Breast epithelium (tissue), 4 donors: ENCODE data around the gene FDXR. TPM values are rescaled to one million over a fixed set of nuclear protein-coding genes. Genes with fewer than 3 reads are reported as not detected.

ENCODE experiments used
- DNase-seq, 2 donors: peaks; one replicate each; pipeline ENCODE4 v3.0.0-alpha.2; 2019; ENCODE audit warnings: low spot score in 2 of 2
- H3K27ac ChIP-seq, 2 donors: fragments of 200-600 bp; sonication (generic) in 1 of 2; one replicate each; pipeline ENCODE4 v1.5.1; 2016 to 2019; ENCODE audit warnings: mild to moderate bottlenecking in 1 of 2
- H3K27me3 ChIP-seq, 2 donors: fragments of 200-600 bp; sonication (generic) in 1 of 2; one replicate each; pipeline versions ENCODE4 v1.5.1 to v1.6.0; 2017 to 2019; ENCODE audit warnings: control low read depth in 1 of 2, mild to moderate bottlenecking in 1 of 2
- H3K36me3 ChIP-seq: fragments of 200-600 bp; one replicate; pipeline ENCODE4 v1.5.1; 2019
- H3K4me1 ChIP-seq, 2 donors: fragments of 200-600 bp; sonication (generic); one replicate each; pipeline ENCODE4 v1.5.1; 2016 to 2019; ENCODE audit warnings: control low read depth in 1 of 2
- H3K4me3 ChIP-seq, 3 donors: fragments of 200-600 bp; sonication (generic); 1 replicate in 2 of 3; 2 replicates in 1 of 3; pipeline ENCODE4 v1.5.1; 2016 to 2019; ENCODE audit warnings: mild to moderate bottlenecking in 3 of 3, moderate library complexity in 2 of 3
- H3K9me3 ChIP-seq, 2 donors: fragments of 200-600 bp; sonication (generic) in 1 of 2; one replicate each; pipeline ENCODE4 v1.5.1; 2016 to 2019; ENCODE audit warnings: control low read depth in 1 of 2
- POLR2A ChIP-seq: fragments of 450-650 bp; IDR thresholded peaks from one replicate; pipeline ENCODE4 v1.6.1; 2016; ENCODE audit warnings: antibody characterized with exemption, mild to moderate bottlenecking, moderate library complexity
- POLR2AphosphoS5 ChIP-seq, 3 donors: sonication (generic); formaldehyde crosslinking; IDR thresholded peaks; one replicate each; pipeline ENCODE4 v1.6.1; 2017; ENCODE audit warnings: antibody characterized with exemption in 3 of 3
- intact Hi-C: fragments of 100-400 bp; cut with DNase I; formaldehyde crosslinking; loops from one replicate; pipeline ENCODE4 v1.15.1; 2023; ENCODE audit warnings: low total_unique reads
- total RNA-seq, 3 donors: library from RNA; depleted of rRNA; stranded (reverse); fragments of >200 nt; gene quantifications; one replicate each; pipeline ENCODE4 v1.1.0, GENCODE V29; 2016
- TF ChIP-seq, protein P1 (sequence below), 3 donors: fragments of 450-650 bp; IDR thresholded peaks; one replicate each; pipeline ENCODE4 v1.5.1; 2016 to 2017; ENCODE audit warnings: antibody characterized with exemption in 3 of 3, mild to moderate bottlenecking in 3 of 3, moderate library complexity in 3 of 3

FDXR gene
- total RNA-seq, 3 donors from 2014 or later = 7.3 to 9.3 (median 8.8) TPM

GRCh38 chr17:74904687-74905409 lies 32.1 kb upstream of the FDXR start:
- Histone ChIP-seq H3K27me3 (peaks cover 0 to 13% of the 10 kb centered on the region in 2 donors), H3K9me3 (no peaks in the 10 kb centered on the region), H3K4me1 (no peaks in the 10 kb centered on the region), H3K36me3 (no peaks in the 10 kb centered on the region), H3K4me3 (no peak overlapping the region), H3K27ac (no peak overlapping the region)
- DNase-seq = no peak
- intact Hi-C loops = loop anchor here (5.0 kb wide), 1 partner anchor 1223 kb away; no protein-coding TSS in a partner anchor
- TF ChIP-seq, protein P1, sequence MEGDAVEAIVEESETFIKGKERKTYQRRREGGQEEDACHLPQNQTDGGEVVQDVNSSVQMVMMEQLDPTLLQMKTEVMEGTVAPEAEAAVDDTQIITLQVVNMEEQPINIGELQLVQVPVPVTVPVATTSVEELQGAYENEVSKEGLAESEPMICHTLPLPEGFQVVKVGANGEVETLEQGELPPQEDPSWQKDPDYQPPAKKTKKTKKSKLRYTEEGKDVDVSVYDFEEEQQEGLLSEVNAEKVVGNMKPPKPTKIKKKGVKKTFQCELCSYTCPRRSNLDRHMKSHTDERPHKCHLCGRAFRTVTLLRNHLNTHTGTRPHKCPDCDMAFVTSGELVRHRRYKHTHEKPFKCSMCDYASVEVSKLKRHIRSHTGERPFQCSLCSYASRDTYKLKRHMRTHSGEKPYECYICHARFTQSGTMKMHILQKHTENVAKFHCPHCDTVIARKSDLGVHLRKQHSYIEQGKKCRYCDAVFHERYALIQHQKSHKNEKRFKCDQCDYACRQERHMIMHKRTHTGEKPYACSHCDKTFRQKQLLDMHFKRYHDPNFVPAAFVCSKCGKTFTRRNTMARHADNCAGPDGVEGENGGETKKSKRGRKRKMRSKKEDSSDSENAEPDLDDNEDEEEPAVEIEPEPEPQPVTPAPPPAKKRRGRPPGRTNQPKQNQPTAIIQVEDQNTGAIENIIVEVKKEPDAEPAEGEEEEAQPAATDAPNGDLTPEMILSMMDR (IDR thresholded peaks at IDR 0.05) = no peak
- TF ChIP-seq POLR2AphosphoS5 (IDR thresholded peaks at IDR 0.05) = no peak
- TF ChIP-seq POLR2A = no peak

DNA sequence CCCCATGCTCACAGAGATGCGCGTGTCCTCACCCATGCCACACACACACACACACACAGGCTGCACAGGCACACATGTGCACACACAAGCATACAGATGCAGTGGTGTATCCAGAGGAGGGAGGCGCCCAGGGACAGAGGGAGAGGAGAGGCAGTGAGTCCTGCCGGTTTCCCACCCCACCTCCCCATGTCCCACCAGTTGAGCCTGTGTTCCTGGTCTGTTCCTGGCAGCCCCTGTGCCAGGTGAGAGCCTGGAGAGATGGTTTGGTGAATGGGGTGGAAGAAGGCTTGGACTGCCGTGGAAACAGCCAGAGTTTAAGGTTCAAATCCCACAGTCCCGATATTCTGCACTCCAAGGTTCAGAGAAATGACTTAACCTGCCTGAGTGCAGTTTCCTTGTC lies 30.9 kb upstream of the FDXR start:
- Histone ChIP-seq H3K9me3 (no peaks in the 10 kb centered on the region), H3K4me3 (no peak overlapping the region), H3K36me3 (no peaks in the 10 kb centered on the region), H3K27ac (no peak overlapping the region), H3K27me3 (peaks cover 0 to 13% of the 10 kb centered on the region in 2 donors), H3K4me1 (no peaks in the 10 kb centered on the region)
- intact Hi-C loops = loop anchor here (5.0 kb wide), 1 partner anchor 1221 kb away; no protein-coding TSS in a partner anchor
- TF ChIP-seq POLR2A (no peak), POLR2AphosphoS5 (IDR thresholded peaks at IDR 0.05) (no peak)
- TF ChIP-seq, protein P1 (IDR thresholded peaks at IDR 0.05) = no peak
- DNase-seq = no peak

GRCh38 chr17:74903034-74903433 lies 30.2 kb upstream of the FDXR start:
- no peak overlapping the region for H3K27ac ChIP-seq
- H3K36me3 ChIP-seq = no peaks in the 10 kb centered on the region
- no peaks in the 10 kb centered on the region for H3K9me3 ChIP-seq
- intact Hi-C loops = loop anchor here (5.0 kb wide), 1 partner anchor 1221 kb away; no protein-coding TSS in a partner anchor
- H3K27me3 ChIP-seq = peaks cover 0 to 13% of the 10 kb centered on the region in 2 donors
- TF ChIP-seq POLR2AphosphoS5 (IDR thresholded peaks at IDR 0.05) = no peak
- TF ChIP-seq POLR2A = no peak
- TF ChIP-seq, protein P1 (IDR thresholded peaks at IDR 0.05) = no peak
- no peak for DNase-seq
- H3K4me3 ChIP-seq = no peak overlapping the region
- H3K4me1 ChIP-seq = no peaks in the 10 kb centered on the region

DNA sequence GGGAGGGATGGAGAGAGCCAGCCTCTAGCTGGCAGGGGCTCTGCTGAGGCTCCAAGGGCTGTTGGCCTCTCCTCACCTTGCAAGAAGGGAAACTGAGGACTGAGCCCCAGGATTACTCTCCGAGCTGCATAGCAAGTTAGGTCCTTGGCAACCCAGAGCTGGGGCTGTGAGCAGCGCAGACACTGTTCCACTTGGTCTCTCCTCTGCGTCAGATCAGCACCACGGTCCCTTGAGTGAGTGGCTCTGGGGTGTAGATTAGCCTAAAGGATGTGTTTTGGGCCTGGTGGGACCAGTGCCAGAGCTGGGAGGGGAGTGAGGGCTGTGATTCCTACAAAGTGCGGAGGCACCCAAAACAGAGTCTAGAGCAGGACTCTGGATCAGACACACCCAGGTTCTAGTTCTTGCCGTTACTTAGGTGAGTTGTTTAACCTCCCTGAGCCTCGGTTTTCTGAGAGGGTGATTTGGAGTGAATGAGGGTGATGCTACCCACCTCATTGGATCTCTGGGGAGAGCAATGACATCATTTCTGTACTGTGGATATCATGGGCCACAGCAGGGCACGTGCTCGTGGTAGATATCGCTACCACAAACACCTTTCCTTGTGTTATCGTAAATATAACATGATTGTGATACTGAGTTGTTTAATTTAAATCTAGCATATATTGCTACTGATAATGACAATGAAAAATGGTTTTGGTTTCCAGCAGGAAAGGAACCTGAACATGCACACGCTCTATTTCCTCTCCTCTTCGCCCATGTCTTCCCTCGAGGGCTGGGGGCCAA lies 28.8 kb upstream of the FDXR start:
- TF ChIP-seq POLR2A = no peak
- no peaks in the 10 kb centered on the region for H3K9me3 ChIP-seq
- DNase-seq = no peak
- peaks cover 0 to 17% of the 10 kb centered on the region in 2 donors for H3K27me3 ChIP-seq
- no peak overlapping the region for H3K4me3 ChIP-seq
- H3K4me1 ChIP-seq = no peaks in the 10 kb centered on the region
- intact Hi-C loops = loop anchor here (5.0 kb wide), 1 partner anchor 1219 kb away; no protein-coding TSS in a partner anchor
- no peaks in the 10 kb centered on the region for H3K36me3 ChIP-seq
- no peak overlapping the region for H3K27ac ChIP-seq

GRCh38 chr17:74900208-74900607 lies 27.4 kb upstream of the FDXR start:
- intact Hi-C loops = loop anchor here (5.0 kb wide), 1 partner anchor 1218 kb away; no protein-coding TSS in a partner anchor

More at GRCh38 chr17:74900208-74900607, 27.4 kb upstream of the FDXR start:
- no peak for DNase-seq
- Histone ChIP-seq H3K9me3 (no peaks in the 10 kb centered on the region), H3K27me3 (peaks cover 0 to 29% of the 10 kb centered on the region in 2 donors), H3K4me3 (no peak overlapping the region), H3K4me1 (no peaks in the 10 kb centered on the region), H3K27ac (no peak overlapping the region), H3K36me3 (no peaks in the 10 kb centered on the region)
- no peak for TF ChIP-seq POLR2AphosphoS5 (IDR thresholded peaks at IDR 0.05)
